Measurements from ENCODE around the gene SERPINA10. TPM values are rescaled to one million over a fixed set of nuclear protein-coding genes. Genes with fewer than 3 reads are reported as not detected.

The SERPINA10 gene
- total and polyA plus RNA-seq, 10 of the 15 experiments (the other 5 are each of a cell fraction or from before 2014, with no cell fraction given) = not detected

DNA sequence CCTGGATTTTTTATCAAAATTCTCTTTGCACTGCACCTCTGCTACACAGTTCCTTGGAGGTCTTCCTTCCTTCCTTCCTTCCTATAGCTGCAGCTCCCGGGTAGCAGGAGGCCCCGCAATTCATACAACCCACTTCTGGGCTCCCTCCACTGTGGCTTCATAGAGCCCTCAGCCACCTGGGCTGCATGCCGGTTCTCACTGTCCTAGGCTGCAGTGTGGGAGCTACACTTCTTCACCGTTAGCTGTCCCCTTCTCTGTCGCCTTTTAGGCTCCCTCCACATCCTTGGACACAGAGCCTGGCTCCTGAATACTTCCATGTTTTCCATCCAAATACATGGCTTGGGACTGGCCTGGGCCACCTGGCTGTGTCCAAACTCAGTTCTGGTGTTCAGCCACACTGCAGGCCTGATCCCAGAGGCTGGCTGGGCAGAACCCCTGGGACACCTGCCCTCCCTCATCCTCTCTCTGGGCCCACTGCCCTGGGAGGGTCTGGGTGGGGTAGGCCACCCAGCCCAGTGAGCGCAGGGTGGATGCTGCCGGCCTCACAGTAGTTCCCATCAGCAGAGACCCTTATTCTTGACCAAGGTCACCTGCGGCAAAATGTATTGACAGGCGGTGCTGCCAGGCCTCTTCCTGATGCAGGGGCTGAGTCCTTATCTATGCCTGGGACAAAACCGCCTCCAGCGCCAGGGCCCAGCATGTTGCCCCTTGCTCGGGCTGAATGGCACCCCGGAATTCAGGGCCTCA, 1.7 kb downstream of the SERPINA10 start:
- TF ChIP-seq LARP7 (IDR thresholded peaks at IDR 0.05) = no peak
- TF ChIP-seq SREBF2 (IDR thresholded peaks at IDR 0.05; ENCODE audit: low read length) = no peak
- no peak for TF ChIP-seq PML (IDR thresholded peaks at IDR 0.05; ENCODE audit: low read length)
- TF ChIP-seq E4F1 (IDR thresholded peaks at IDR 0.05; ENCODE audit: borderline replicate concordance, partially characterized antibody) = no peak
- TF ChIP-seq CHD1 (IDR thresholded peaks at IDR 0.05; ENCODE audit: low read depth, low read length) = no peak
- no peak for TF ChIP-seq MXI1 (IDR thresholded peaks at IDR 0.05; ENCODE audit: low read depth, low read length)
- no peak for TF ChIP-seq CBX3 (IDR thresholded peaks at IDR 0.05; ENCODE audit: borderline replicate concordance, low read depth)
- no peak for TF ChIP-seq ZNF207 (IDR thresholded peaks at IDR 0.05; ENCODE audit: borderline replicate concordance)
- TF ChIP-seq STAT1 (conservative IDR thresholded peaks at IDR 0.05) = no peak
- no peak for TF ChIP-seq JUND (IDR thresholded peaks at IDR 0.05; ENCODE audit: low read depth, low read length)
- TF ChIP-seq IKZF2 (IDR thresholded peaks at IDR 0.05) = no peak
- TF ChIP-seq ESRRA (IDR thresholded peaks at IDR 0.05; ENCODE audit: low read length) = no peak
- no peak for TF ChIP-seq HDAC2 (IDR thresholded peaks at IDR 0.05)
- TF ChIP-seq FOXM1 (IDR thresholded peaks at IDR 0.05; ENCODE audit: low read depth, low read length) = no peak
- no peak for TF ChIP-seq ZNF622 (IDR thresholded peaks at IDR 0.05)
- TF ChIP-seq SIX5 (IDR thresholded peaks at IDR 0.05; ENCODE audit: low read depth, low read length, severe bottlenecking) = no peak
- 43% methylated on average over 13 of the region's 13 CpGs for WGBS (ENCODE audit: insufficient coverage, insufficient replicate concordance, low lambda C conversion rate, missing lambda C conversion rate)
- Histone ChIP-seq H3K79me2 (ENCODE audit: control insufficient read depth, insufficient read depth, low read length) (no peaks in the 10 kb centered on the region), H3K4me2 (ENCODE audit: control insufficient read depth, insufficient read depth) (no peak overlapping the region), H3K9me3 (replicated peaks; ENCODE audit: control insufficient read depth, insufficient read depth, low read length) (no peaks in the 10 kb centered on the region; the same call in 2 of the 3 replicates), H3K27ac (ENCODE audit: control insufficient read depth, insufficient read depth) (no peak overlapping the region), H3K4me3 (no peak overlapping the region), H3K9ac (ENCODE audit: control insufficient read depth, insufficient read depth, low read length) (no peak overlapping the region), H4K20me1 (ENCODE audit: control insufficient read depth, insufficient read depth) (no peaks in the 10 kb centered on the region), H2AFZ (ENCODE audit: control insufficient read depth, low read depth, low read length) (no peak overlapping the region), H3K27me3 (replicated peaks in 1 of 2; ENCODE audit: control insufficient read depth in 2 of 2, insufficient read depth in 2 of 2, low read length in 1 of 2) (no peaks in the 10 kb centered on the region; a peak in 1 of 4 replicates), H3K4me1 (ENCODE audit: control insufficient read depth, insufficient read depth, low read length) (no peaks in the 10 kb centered on the region), H3K36me3 (ENCODE audit: control insufficient read depth in 2 of 2, insufficient read depth in 2 of 2, low read length in 1 of 2) (no peaks in the 10 kb centered on the region)
- in situ Hi-C loops (cut with MboI) (no loop called here), intact Hi-C loops (cut with micrococcal nuclease; ENCODE audit: unreplicated experiment) (no loop called here)
- ATAC-seq (no peak), DNase-seq (ENCODE audit: low read depth, low spot score) (no peak), FAIRE-seq (no peak)
- BruUV-seq (replicated peaks) = no TSS peak
- ChIA-PET RAD21 (ENCODE audit: unreplicated experiment) (interaction anchor here (0.5 kb wide), 1 partner anchor 1174 kb away, joined by 3 read pairs; no protein-coding TSS in a partner anchor), POLR2A (no interaction called here), CTCF (no interaction called here), SMC1A (ENCODE audit: uncharacterized antibody, unreplicated experiment) (no interaction called here)

All from GM12878 (cell line).